GM10266 (cell line): ENCODE measurements around the gene CSPG5.

Experiments
- DNase-seq: peaks from one replicate; pipeline ENCODE4 v3.0.0; 2012; ENCODE audit errors: extremely low spot score
- CTCF ChIP-seq: IDR thresholded peaks from 2 replicates; pipeline ENCODE4 v1.5.1; 2012; ENCODE audit warnings: mild to moderate bottlenecking, low read depth; ENCODE audit not compliant: control insufficient read depth, insufficient read depth; ENCODE audit errors: missing control alignments

Gene CSPG5

GRCh38 chr3:47578119-47578632 is 489 bp downstream of the CSPG5 start:
- peak; percentile 92 for DNase-seq
- TF ChIP-seq CTCF = no peak

- no peak for TF ChIP-seq CTCF
- no peak for DNase-seq
Observed at GRCh38 chr3:47577583-47578118, 1.0 kb downstream of the CSPG5 start.

- TF ChIP-seq CTCF = no peak
Observed at GRCh38 chr3:47573190-47574172, 5.2 kb downstream of the CSPG5 start.

GRCh38 chr3:47571391-47572175 is 7.1 kb downstream of the CSPG5 start:
- no peak for TF ChIP-seq CTCF
- no peak for DNase-seq

More at GRCh38 chr3:47573190-47574172, 5.2 kb downstream of the CSPG5 start:
- no peak for DNase-seq

- no peak for DNase-seq
- no peak for TF ChIP-seq CTCF
Observed at GRCh38 chr3:47568901-47569300, 9.8 kb downstream of the CSPG5 start.

GRCh38 chr3:47567149-47567548 is 11.5 kb downstream of the CSPG5 start:
- TF ChIP-seq CTCF = no peak
- no peak for DNase-seq
